GM12875 (cell line): ENCODE results near the gene PAIP1.
A peak's percentile ranks its signal among the peaks of the same experiment; 100 is the strongest.
"Not testable (repeated sequence)": the region's sequence is repeated elsewhere in the genome, so short reads cannot be mapped to it uniquely, and the experiment has no call there.

Experiments used
- H3K4me3 ChIP-seq: one replicate; pipeline ENCODE4 v1.5.1; 2011; ENCODE audit warnings: low read depth, low read length, control low read depth
- CTCF ChIP-seq: IDR thresholded peaks from 2 replicates; pipeline ENCODE4 v1.5.1; 2011; ENCODE audit warnings: low read depth, mild to moderate bottlenecking, control low read depth, inconsistent platforms, low read length, moderate library complexity, borderline replicate concordance; ENCODE audit not compliant: insufficient read depth

Gene PAIP1

DNA sequence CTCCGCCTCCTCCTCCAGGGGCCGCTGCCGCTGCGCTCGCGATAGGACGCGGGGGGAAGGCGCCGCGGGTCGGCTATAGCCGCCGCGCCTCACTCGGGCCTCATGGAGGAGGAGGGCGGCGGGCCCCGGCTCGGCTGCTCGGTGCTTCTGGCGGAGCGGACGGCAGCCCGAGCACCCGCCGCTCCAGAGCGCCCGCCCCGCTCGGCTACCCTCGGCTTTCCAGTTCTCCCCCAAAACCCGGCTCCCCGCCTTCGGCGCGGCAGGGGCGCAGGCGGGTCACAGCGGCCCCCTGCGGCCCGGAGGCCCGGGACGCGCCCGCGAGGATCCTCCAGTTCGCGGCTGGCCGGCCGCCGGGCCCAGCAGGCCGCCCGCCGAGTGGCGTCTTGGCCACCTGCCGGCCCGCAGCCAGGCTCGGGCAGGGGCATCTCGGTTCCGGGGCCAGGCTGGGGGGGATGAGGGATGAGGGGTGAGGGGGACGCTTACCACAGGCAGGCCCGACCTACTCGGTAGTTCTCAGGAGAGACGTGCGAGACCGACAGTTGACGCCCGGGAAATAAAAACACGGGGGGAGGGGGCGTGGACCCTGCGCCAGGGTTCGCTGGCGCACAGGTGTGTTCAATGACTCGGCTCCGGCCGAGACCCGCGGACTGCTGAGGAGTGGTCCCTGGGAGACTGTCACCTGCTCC is at the start of gene PAIP1:
PAIP1 (minus strand) TSS at position 221 of the 686 bp plus-strand sequence. CDS start 231 bp downstream, outside the sequence.
- TF ChIP-seq CTCF: peak; percentile 68
- H3K4me3 ChIP-seq: peak within 1 kb of the TSS; percentile 94

DNA sequence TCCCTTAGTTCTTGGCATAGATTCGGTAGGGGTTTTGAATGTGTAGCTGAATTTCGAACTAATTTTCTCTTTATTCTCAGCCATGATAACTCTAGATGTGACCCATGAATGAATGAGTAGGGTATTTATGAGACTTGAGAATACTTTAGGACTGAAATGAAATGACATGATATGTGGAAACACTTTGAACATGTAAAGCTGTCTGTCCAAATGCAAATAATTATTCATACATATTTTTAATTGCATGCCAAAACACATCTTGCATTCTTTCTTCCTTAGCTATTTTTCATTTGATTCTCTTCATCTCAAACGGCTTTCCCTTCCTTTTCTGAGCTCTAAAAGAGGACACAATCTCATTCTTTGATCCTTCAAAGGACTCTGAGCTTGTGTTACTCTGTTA is 49.5 kb upstream of the PAIP1 start:
- H3K4me3 ChIP-seq: no peak overlapping the region
- no peak for TF ChIP-seq CTCF

DNA sequence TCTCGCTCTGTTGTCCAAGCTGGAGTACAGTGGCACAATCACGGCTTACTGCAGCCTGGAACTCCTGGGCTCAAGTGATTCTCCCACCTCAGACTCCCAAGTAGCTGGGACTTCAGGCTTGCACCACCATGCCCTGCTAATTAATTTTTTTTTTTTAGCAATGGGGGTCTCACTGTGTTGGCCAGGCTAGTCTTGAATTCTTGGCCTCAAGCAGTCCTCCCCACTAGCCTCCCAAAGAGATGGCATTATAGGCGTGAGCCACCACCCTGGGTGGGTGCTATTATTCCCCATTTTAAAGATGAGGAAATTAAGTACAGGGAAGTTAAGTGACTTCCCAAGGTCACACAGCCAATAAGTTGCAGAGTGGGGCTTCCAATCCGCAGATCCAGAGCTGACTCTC is 47.8 kb upstream of the PAIP1 start:
- no peak for TF ChIP-seq CTCF
- H3K4me3 ChIP-seq: no peak overlapping the region

GRCh38 chr5:43603344-43604217 is 46.7 kb upstream of the PAIP1 start:
- no peak for TF ChIP-seq CTCF
- peak overlapping the region; percentile 91 for H3K4me3 ChIP-seq

DNA sequence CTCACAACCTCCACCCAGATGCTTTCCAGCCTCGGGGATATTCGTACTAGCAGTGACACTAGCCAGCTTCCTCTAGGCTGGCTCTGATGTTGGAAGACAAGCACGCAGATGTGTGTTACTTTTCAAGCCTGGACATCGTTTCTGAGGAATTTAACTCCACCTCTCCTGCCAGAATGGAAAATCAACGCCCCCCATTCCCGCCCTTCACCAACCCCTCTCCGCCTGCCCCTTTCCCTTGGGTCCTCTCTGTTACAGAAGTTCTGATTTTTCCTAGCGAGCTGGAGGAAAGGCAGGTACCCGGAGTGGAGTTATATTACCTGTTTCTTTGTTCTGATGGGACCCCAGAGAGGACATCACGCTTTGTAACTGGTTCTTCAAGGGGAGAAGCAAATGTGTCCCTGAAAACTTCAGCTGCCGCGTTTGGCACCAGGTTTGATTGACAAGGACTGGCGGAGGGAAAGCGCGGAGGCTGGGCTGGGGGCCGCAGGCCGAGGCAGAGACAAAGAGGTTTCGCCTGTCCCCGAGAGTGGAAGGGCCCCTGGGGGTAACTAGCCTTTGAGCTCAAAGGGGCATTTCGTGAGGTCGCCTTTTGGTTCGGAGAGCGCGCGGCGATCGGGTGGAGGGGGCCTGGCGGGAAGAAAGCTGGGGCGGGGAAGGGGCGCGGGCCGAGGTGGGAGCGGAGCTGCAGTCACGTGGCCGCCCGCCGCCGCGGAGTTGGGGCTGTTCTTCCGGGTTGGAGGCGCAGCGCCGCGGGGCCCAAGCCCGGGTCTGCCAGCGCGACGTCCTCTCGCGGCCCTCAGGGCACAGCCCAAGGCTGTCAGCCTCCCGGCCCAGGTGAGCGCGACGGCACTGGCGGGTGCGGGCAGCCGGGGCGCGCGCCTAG is 45.8 kb upstream of the PAIP1 start, which contains the start of gene NNT:
NNT (plus strand) TSS at position 720 of the 883 bp plus-strand sequence. CDS start 6,016 bp downstream, outside the sequence.
- 0 out of 2 replicates have a peak, but pooled peaks have one; percentile 3 for TF ChIP-seq CTCF
- H3K4me3 ChIP-seq: peak within 1 kb of the TSS; percentile 91

- TF ChIP-seq CTCF: no peak
- peak overlapping the region; percentile 91 for H3K4me3 ChIP-seq
These were observed 44.8 kb upstream of the PAIP1 start for GRCh38 chr5:43601454-43602260.

DNA sequence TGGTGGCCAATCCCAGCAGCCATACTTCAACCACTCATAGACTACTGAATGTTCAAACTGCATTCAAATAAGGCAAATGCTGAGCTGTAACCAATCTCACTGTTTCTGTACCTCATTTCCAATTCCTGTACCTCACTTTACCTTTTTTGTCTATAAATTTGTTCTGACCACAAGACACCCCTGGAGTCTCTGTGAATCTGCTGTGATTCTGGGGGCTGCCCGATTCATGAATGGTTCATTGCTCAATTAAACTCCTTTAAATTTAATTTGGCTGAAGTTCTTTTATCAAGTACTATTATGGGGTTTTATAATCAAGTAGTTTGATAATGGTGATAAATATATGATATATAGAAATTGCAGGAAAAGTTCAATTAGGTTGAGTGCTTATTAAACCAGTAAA is 42.0 kb upstream of the PAIP1 start:
- not testable (repeated sequence) for H3K4me3 ChIP-seq
